Measurements from ENCODE around the gene VSX1. TPM values are rescaled to one million over a fixed set of nuclear protein-coding genes. Genes with fewer than 3 reads are reported as not detected.

VSX1 gene
- total and polyA plus RNA-seq, 9 of the 15 experiments (the other 6 are each of a cell fraction or from before 2014, with no cell fraction given), result not detected

DNA sequence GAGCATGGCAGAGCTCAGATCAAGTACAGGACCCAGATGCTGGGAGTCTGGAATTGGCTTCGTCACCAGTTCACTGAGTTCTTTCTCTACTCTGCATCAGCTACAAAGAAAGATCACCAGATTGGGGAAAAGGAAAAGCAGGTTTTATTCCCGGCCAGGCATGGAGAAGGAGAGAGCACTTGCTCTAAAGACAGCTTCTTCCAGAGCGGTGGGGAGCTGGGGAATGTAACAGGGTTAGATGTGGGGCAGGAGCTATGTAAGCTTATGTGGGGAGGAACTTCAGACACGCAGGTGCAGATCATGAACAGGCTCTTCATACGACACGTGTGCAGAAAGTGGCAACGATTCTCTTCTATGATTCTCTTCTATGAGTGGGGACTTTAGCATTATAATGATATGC is 19.1 kb downstream of the VSX1 start (continued):
- TF ChIP-seq, protein P1, sequence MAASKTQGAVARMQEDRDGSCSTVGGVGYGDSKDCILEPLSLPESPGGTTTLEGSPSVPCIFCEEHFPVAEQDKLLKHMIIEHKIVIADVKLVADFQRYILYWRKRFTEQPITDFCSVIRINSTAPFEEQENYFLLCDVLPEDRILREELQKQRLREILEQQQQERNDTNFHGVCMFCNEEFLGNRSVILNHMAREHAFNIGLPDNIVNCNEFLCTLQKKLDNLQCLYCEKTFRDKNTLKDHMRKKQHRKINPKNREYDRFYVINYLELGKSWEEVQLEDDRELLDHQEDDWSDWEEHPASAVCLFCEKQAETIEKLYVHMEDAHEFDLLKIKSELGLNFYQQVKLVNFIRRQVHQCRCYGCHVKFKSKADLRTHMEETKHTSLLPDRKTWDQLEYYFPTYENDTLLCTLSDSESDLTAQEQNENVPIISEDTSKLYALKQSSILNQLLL (CRISPR knock-in tag; IDR thresholded peaks at IDR 0.05; ENCODE audit: borderline replicate concordance), result no peak
- no peak for TF ChIP-seq TCF3 (CRISPR knock-in tag; IDR thresholded peaks at IDR 0.05)
- no peak for TF ChIP-seq COPS2 (conservative IDR thresholded peaks at IDR 0.05)
- TF ChIP-seq ATF7 (IDR thresholded peaks at IDR 0.05), result no peak
- no peak for TF ChIP-seq SMAD4 (CRISPR knock-in tag; conservative IDR thresholded peaks at IDR 0.05)
- no peak for TF ChIP-seq DNMT1 (IDR thresholded peaks at IDR 0.05)

DNA sequence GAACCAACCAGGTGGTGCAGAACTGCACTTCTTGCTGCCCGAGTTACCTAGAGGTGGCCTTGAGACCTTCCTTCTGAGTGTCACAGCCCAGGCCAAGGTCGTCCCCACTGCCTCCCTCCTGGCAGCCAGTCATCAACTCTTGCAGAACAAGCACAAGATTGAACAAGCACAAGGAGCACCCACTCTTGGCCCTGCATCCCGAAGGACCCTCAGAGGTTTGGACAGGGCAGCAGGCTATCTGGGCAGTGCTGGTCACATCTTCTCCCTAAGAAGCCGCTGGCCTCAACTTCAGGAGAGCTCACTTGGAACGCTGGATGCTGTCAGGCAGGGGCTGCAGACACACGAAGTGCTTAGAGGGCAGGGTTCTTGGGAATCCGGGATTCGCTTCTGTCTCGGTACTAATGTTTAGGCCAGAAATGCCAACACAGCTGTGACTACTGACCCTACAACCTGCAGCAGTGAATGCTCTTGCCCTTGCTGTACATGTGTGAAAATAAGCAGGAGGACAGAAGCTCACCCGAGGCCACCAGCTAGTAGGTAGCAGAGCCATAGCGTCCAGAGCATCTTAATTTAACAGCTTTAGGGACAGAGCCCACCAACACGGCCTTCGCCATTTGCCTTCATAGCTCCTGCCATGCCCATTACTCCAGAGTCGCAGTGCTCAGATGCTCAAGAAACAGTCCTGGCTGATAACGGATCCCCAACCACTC is 20.0 kb downstream of the VSX1 start:
- H3K36me3 ChIP-seq (ENCODE audit: control insufficient read depth, insufficient read depth, low read length), result no peaks in the 10 kb centered on the region
- no peak for ATAC-seq
- DNase-seq (ENCODE audit: extremely low read depth in 1 of 4, low spot score in 3 of 4), result no peak
- H3K9me3 ChIP-seq (replicated peaks; ENCODE audit: control insufficient read depth, insufficient read depth, low read depth, low read length), result no peaks in the 10 kb centered on the region
- no peak for FAIRE-seq
- in situ Hi-C loops (cut with MboI), result loop anchor here (5.0 kb wide), 1 partner anchor 70 kb away; the partner anchor contains the start of gene APMAP
- H3K9ac ChIP-seq (ENCODE audit: insufficient read depth in 1 of 2, low read depth in 2 of 2, low read length in 2 of 2), result no peak overlapping the region
- no peak overlapping the region for H3K4me3 ChIP-seq
- no TSS peak for BruUV-seq (replicated peaks)
- CTCF ChIA-PET (ENCODE audit: low intra/inter-chr PET ratio), result no interaction called here
- H3K27me3 ChIP-seq (ENCODE audit: control insufficient read depth in 2 of 2, insufficient read depth in 2 of 2, low read length in 2 of 2), result peaks cover 0 to 30% of the 10 kb centered on the region in 2 experiments; a peak in 4 of 5 replicates
- no peak overlapping the region for H3K27ac ChIP-seq (ENCODE audit: extremely low read depth, low read depth, low read length)
- H3K9me1 ChIP-seq (ENCODE audit: control insufficient read depth, insufficient read depth, low read length), result no peaks in the 10 kb centered on the region
- peaks cover 0 to 18% of the 10 kb centered on the region in 2 experiments; a peak in 2 of 5 replicates for H3K4me1 ChIP-seq (replicated peaks in 1 of 2; ENCODE audit: control insufficient read depth in 2 of 2, insufficient read depth in 2 of 2, low read length in 2 of 2)
- H4K20me1 ChIP-seq (replicated peaks; ENCODE audit: control insufficient read depth, insufficient read depth, low read length), result no peaks in the 10 kb centered on the region
- no peak overlapping the region for H3K4me2 ChIP-seq (ENCODE audit: insufficient read depth, low read length)
- intact Hi-C loops (cut with micrococcal nuclease), result no loop called here
- H2AFZ ChIP-seq (ENCODE audit: low read depth, low read length), result no peak overlapping the region
- POLR2A ChIA-PET, result no interaction called here
- no peaks in the 10 kb centered on the region for H3K79me2 ChIP-seq (ENCODE audit: control insufficient read depth, insufficient read depth, low read length)
- 2% methylated on average over 12 of the region's 15 CpGs for WGBS (ENCODE audit: insufficient coverage, low coverage, missing lambda C conversion rate)
- TF ChIP-seq SAFB2 (IDR thresholded peaks at IDR 0.05; ENCODE audit: borderline replicate concordance, low read depth, low read length, severe bottlenecking), result no peak
- TF ChIP-seq, protein P2, sequence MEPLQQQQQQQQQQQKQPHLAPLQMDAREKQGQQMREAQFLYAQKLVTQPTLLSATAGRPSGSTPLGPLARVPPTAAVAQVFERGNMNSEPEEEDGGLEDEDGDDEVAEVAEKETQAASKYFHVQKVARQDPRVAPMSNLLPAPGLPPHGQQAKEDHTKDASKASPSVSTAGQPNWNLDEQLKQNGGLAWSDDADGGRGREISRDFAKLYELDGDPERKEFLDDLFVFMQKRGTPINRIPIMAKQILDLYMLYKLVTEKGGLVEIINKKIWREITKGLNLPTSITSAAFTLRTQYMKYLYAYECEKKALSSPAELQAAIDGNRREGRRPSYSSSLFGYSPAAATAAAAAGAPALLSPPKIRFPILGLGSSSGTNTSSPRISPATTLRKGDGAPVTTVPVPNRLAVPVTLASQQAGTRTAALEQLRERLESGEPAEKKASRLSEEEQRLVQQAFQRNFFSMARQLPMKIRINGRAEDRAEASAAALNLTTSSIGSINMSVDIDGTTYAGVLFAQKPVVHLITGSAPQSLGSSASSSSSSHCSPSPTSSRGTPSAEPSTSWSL (CRISPR knock-in tag; IDR thresholded peaks at IDR 0.05; ENCODE audit: borderline replicate concordance), result no peak
- TF ChIP-seq ETV5 (CRISPR knock-in tag; IDR thresholded peaks at IDR 0.05; ENCODE audit: low read depth), result no peak
- no peak for TF ChIP-seq ZNF263 (CRISPR knock-in tag; IDR thresholded peaks at IDR 0.05; ENCODE audit: borderline replicate concordance)
- no peak for TF ChIP-seq LCOR (CRISPR knock-in tag; IDR thresholded peaks at IDR 0.05)
- no peak for TF ChIP-seq ZNF76 (CRISPR knock-in tag; IDR thresholded peaks at IDR 0.05; ENCODE audit: borderline replicate concordance)
- TF ChIP-seq, protein P3, sequence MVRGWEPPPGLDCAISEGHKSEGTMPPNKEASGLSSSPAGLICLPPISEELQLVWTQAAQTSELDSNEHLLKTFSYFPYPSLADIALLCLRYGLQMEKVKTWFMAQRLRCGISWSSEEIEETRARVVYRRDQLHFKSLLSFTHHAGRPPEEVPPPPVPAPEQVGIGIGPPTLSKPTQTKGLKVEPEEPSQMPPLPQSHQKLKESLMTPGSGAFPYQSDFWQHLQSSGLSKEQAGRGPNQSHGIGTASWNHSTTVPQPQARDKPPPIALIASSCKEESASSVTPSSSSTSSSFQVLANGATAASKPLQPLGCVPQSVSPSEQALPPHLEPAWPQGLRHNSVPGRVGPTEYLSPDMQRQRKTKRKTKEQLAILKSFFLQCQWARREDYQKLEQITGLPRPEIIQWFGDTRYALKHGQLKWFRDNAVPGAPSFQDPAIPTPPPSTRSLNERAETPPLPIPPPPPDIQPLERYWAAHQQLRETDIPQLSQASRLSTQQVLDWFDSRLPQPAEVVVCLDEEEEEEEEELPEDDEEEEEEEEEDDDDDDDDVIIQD (CRISPR knock-in tag; IDR thresholded peaks at IDR 0.05), result no peak
- TF ChIP-seq NFIC (IDR thresholded peaks at IDR 0.05), result no peak
- TF ChIP-seq MAFK (IDR thresholded peaks at IDR 0.05; ENCODE audit: low read length), result no peak
- no peak for TF ChIP-seq HDAC6 (IDR thresholded peaks at IDR 0.05; ENCODE audit: low read depth, low read length)
- no peak for TF ChIP-seq ZFPM2 (CRISPR knock-in tag; IDR thresholded peaks at IDR 0.05)
- no peak for TF ChIP-seq HMGN3 (IDR thresholded peaks at IDR 0.05; ENCODE audit: borderline replicate concordance, extremely low read depth, insufficient read length, low read depth, low read length)

Data from K562 (cell line).